Measurements from ENCODE around the gene SPOUT1. TPM values are rescaled to one million over a fixed set of nuclear protein-coding genes. Genes with fewer than 3 reads are reported as not detected.
"Not testable (repeated sequence)": the region's sequence is repeated elsewhere in the genome, so short reads cannot be mapped to it uniquely, and the experiment has no call there.

SPOUT1 gene, protein sequence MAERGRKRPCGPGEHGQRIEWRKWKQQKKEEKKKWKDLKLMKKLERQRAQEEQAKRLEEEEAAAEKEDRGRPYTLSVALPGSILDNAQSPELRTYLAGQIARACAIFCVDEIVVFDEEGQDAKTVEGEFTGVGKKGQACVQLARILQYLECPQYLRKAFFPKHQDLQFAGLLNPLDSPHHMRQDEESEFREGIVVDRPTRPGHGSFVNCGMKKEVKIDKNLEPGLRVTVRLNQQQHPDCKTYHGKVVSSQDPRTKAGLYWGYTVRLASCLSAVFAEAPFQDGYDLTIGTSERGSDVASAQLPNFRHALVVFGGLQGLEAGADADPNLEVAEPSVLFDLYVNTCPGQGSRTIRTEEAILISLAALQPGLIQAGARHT
- total RNA-seq (20.2 and 24.2 TPM in 2 replicates), polyA plus RNA-seq (32.1 and 52.1 TPM in 2 replicates)

DNA sequence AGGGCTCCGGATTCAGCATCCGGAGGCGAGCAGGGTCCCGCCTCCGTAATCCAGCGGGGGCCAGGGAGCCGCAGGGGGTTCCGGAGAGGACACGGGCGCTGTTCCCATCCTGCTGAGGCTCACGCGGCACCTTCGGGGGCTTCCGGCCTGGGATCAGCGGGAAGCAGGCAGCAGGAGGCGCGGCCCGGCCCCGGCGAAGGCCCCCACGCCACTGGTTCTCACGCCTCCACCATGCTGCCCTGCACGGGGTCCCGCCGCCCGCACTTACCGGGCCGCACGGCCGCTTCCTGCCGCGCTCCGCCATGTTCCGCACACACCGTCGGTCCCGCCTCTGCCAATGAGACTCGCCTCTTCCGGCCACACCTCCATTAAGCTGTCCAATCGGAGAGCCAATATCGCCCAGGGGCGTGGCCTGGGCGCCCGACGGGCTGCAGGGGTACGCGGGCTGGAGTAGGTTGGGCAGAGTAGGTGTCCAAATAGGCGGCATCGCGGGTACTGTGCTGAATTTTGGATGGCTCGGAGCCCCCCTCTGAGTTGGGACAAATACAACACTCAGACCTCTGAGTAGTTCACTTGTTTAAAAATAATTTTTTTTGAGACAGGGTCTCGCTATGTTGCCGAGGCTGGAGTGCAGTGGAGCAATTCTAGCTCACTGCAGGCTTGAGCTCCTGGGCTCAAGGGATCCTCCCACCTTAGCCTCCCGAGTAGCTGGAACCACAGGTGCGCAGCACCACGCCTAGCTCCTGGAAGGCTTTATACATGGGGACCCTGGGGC is at the start of gene SPOUT1:
Gene SPOUT1 (minus strand): TSS at position 318 of the 775 bp plus-strand sequence. CDS start 14 bp downstream, at position 304.
- Histone ChIP-seq H3K27ac (peak within 1 kb of the TSS; percentile 49), H3K4me3 (peak within 1 kb of the TSS; percentile 81), H3K36me3 (peaks cover 12% of the 10 kb centered on the region), H3K4me1 (ENCODE audit: low read depth) (peaks cover 5% of the 10 kb centered on the region), H3K9me3 (ENCODE audit: low read depth) (no peaks in the 10 kb centered on the region), H3K27me3 (no peaks in the 10 kb centered on the region)
- TF ChIP-seq, protein P1, sequence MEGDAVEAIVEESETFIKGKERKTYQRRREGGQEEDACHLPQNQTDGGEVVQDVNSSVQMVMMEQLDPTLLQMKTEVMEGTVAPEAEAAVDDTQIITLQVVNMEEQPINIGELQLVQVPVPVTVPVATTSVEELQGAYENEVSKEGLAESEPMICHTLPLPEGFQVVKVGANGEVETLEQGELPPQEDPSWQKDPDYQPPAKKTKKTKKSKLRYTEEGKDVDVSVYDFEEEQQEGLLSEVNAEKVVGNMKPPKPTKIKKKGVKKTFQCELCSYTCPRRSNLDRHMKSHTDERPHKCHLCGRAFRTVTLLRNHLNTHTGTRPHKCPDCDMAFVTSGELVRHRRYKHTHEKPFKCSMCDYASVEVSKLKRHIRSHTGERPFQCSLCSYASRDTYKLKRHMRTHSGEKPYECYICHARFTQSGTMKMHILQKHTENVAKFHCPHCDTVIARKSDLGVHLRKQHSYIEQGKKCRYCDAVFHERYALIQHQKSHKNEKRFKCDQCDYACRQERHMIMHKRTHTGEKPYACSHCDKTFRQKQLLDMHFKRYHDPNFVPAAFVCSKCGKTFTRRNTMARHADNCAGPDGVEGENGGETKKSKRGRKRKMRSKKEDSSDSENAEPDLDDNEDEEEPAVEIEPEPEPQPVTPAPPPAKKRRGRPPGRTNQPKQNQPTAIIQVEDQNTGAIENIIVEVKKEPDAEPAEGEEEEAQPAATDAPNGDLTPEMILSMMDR (IDR thresholded peaks at IDR 0.05; ENCODE audit: low read depth, low read length): no peak
- peak; percentile 91 to 95 for DNase-seq (ENCODE audit: low read depth in 1 of 2, low spot score in 1 of 2)

GRCh38 chr9:128877852-128878251 is 48.3 kb upstream of the SPOUT1 start:
- Histone ChIP-seq H3K9me3 (ENCODE audit: low read depth) (no peaks in the 10 kb centered on the region), H3K27me3 (no peaks in the 10 kb centered on the region), H3K27ac (no peak overlapping the region), H3K4me3 (no peak overlapping the region), H3K4me1 (ENCODE audit: low read depth) (no peaks in the 10 kb centered on the region), H3K36me3 (no peaks in the 10 kb centered on the region)
- TF ChIP-seq, protein P1 (IDR thresholded peaks at IDR 0.05; ENCODE audit: low read depth, low read length): no peak
- no peak for DNase-seq (ENCODE audit: low read depth in 1 of 2, low spot score in 1 of 2)

GRCh38 chr9:128870941-128871265 is 41.3 kb upstream of the SPOUT1 start:
- not testable (repeated sequence) for H3K4me3 ChIP-seq; H3K9me3 ChIP-seq (ENCODE audit: low read depth); DNase-seq (ENCODE audit: low read depth in 1 of 2, low spot score in 1 of 2); H3K27ac ChIP-seq; H3K4me1 ChIP-seq (ENCODE audit: low read depth); H3K27me3 ChIP-seq; H3K36me3 ChIP-seq

DNA sequence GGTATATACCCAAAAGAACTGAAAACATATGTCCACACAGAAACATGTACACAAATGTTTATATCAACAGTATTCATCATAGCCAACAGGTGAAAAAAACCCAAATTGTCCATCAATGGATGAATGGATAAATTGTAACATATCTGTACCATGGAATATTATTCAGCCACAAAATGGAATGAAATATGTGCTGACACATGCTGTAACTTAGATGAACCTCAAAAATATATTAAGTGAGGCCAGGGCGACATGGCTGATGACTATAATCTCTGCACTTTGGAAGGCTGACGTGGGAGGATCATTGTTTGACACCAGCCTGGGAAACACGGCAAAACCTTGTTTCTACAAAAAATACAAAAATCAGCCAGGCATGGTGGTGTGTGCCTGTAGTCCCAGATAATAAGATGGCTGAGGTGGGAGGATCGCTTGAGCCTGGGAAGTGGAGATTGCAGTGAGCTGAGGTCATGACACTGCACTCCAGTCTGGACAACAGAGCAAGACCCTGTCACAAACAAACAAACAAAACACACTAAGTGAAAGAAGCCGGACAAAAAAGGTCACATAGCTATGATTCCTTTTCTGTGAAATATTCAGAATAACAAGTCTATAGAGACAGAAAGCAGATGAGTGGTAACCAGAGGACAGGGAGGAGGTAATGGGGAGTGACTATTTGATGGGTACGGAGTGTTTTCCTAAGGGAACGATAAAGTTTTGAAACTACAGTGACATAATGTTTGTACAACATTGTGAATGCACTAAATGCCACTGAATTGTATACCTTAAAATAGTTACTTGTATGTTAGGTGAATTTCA is 40.7 kb upstream of the SPOUT1 start:
- no peaks in the 10 kb centered on the region for H3K9me3 ChIP-seq (ENCODE audit: low read depth)
- H3K27ac ChIP-seq: no peak overlapping the region
- DNase-seq (ENCODE audit: low read depth in 1 of 2, low spot score in 1 of 2): no peak
- TF ChIP-seq, protein P1 (IDR thresholded peaks at IDR 0.05; ENCODE audit: low read depth, low read length): no peak
- no peak overlapping the region for H3K4me3 ChIP-seq
- no peaks in the 10 kb centered on the region for H3K4me1 ChIP-seq (ENCODE audit: low read depth)
- H3K27me3 ChIP-seq: no peaks in the 10 kb centered on the region
- H3K36me3 ChIP-seq: no peaks in the 10 kb centered on the region

GRCh38 chr9:128863647-128864046 is 34.1 kb upstream of the SPOUT1 start:
- TF ChIP-seq, protein P1 (IDR thresholded peaks at IDR 0.05; ENCODE audit: low read depth, low read length): peak; percentile 85
- H3K27ac ChIP-seq: peak overlapping the region; percentile 73
- H3K36me3 ChIP-seq: no peaks in the 10 kb centered on the region
- H3K4me3 ChIP-seq: no peak overlapping the region
- no peaks in the 10 kb centered on the region for H3K9me3 ChIP-seq (ENCODE audit: low read depth)
- no peaks in the 10 kb centered on the region for H3K27me3 ChIP-seq
- DNase-seq (ENCODE audit: low read depth in 1 of 2, low spot score in 1 of 2): peak; percentile 69 to 80
- no peaks in the 10 kb centered on the region for H3K4me1 ChIP-seq (ENCODE audit: low read depth)
